Measurements from ENCODE around the gene SAAL1. TPM values are rescaled to one million over a fixed set of nuclear protein-coding genes. Genes with fewer than 3 reads are reported as not detected.

Gene SAAL1
- total RNA-seq, 2 experiments from 2014 or later = 32.2 to 52.3 TPM

- Histone ChIP-seq H3K27ac (ENCODE audit: low read depth, low read length, poor library complexity, severe bottlenecking) (no peak overlapping the region), H3K36me3 (ENCODE audit: insufficient read depth, low read length) (no peaks in the 10 kb centered on the region), H3K4me3 (ENCODE audit: low read depth, low read length, poor library complexity, severe bottlenecking) (no peak overlapping the region), H3K4me1 (ENCODE audit: insufficient read depth, low read length, poor library complexity, severe bottlenecking) (peaks cover 5% of the 10 kb centered on the region), H3K79me2 (ENCODE audit: insufficient read depth, low read depth, low read length) (no peaks in the 10 kb centered on the region), H3K4me2 (ENCODE audit: low read length) (no peak overlapping the region), H2AFZ (ENCODE audit: low read length) (no peak overlapping the region), H3K9me3 (ENCODE audit: low read length) (no peaks in the 10 kb centered on the region), H3K9me2 (ENCODE audit: insufficient read depth, low read length) (no peaks in the 10 kb centered on the region), H4K20me1 (ENCODE audit: insufficient read depth, low read length) (no peaks in the 10 kb centered on the region)
- intact Hi-C loops (cut with micrococcal nuclease; ENCODE audit: unreplicated experiment) = no loop called here
- DNase-seq (ENCODE audit: low spot score) = no peak
- ChIA-PET CTCF (ENCODE audit: unreplicated experiment) (no interaction called here), POLR2A (interaction anchor here (0.7 kb wide), 1 partner anchor 13 kb away, joined by 4 read pairs; no protein-coding TSS in a partner anchor)
- no peak for TF ChIP-seq EZH2phosphoT487 (IDR thresholded peaks at IDR 0.05; ENCODE audit: borderline replicate concordance, low read depth, low read length)
- TF ChIP-seq CTCF (conservative IDR thresholded peaks at IDR 0.05; ENCODE audit: low read length) = no peak
- BruUV-seq (replicated peaks) = no TSS peak
Observed at GRCh38 chr11:18145837-18146236, 40.0 kb upstream of the SAAL1 start.

- Histone ChIP-seq H3K4me2 (ENCODE audit: low read length) (no peak overlapping the region), H3K36me3 (ENCODE audit: insufficient read depth, low read length) (no peaks in the 10 kb centered on the region), H3K27ac (ENCODE audit: low read depth, low read length, poor library complexity, severe bottlenecking) (no peak overlapping the region), H4K20me1 (ENCODE audit: insufficient read depth, low read length) (no peaks in the 10 kb centered on the region), H2AFZ (ENCODE audit: low read length) (no peak overlapping the region), H3K79me2 (ENCODE audit: insufficient read depth, low read depth, low read length) (no peaks in the 10 kb centered on the region), H3K9me3 (ENCODE audit: low read length) (no peaks in the 10 kb centered on the region), H3K9me2 (ENCODE audit: insufficient read depth, low read length) (no peaks in the 10 kb centered on the region), H3K4me3 (ENCODE audit: low read depth, low read length, poor library complexity, severe bottlenecking) (no peak overlapping the region), H3K4me1 (ENCODE audit: insufficient read depth, low read length, poor library complexity, severe bottlenecking) (peaks cover 5% of the 10 kb centered on the region)
- POLR2A ChIA-PET = no interaction called here
- no peak for DNase-seq (ENCODE audit: low spot score)
- intact Hi-C loops (cut with micrococcal nuclease; ENCODE audit: unreplicated experiment) = no loop called here
- CTCF ChIA-PET (ENCODE audit: unreplicated experiment) = no interaction called here
- BruUV-seq (replicated peaks) = no TSS peak
- TF ChIP-seq EZH2phosphoT487 (IDR thresholded peaks at IDR 0.05; ENCODE audit: borderline replicate concordance, low read depth, low read length) (no peak), CTCF (conservative IDR thresholded peaks at IDR 0.05; ENCODE audit: low read length) (peak; percentile 60)
Observed at GRCh38 chr11:18145025-18145424, 39.1 kb upstream of the SAAL1 start.

GRCh38 chr11:18144243-18144642, 38.4 kb upstream of the SAAL1 start:
- intact Hi-C loops (cut with micrococcal nuclease; ENCODE audit: unreplicated experiment) = no loop called here
- H2AFZ ChIP-seq (ENCODE audit: low read length) = no peak overlapping the region
- CTCF ChIA-PET (ENCODE audit: unreplicated experiment) = no interaction called here

More at GRCh38 chr11:18144243-18144642, 38.4 kb upstream of the SAAL1 start:
- no peaks in the 10 kb centered on the region for H4K20me1 ChIP-seq (ENCODE audit: insufficient read depth, low read length)
- H3K4me1 ChIP-seq (ENCODE audit: insufficient read depth, low read length, poor library complexity, severe bottlenecking) = peaks cover 5% of the 10 kb centered on the region
- POLR2A ChIA-PET = no interaction called here
- H3K36me3 ChIP-seq (ENCODE audit: insufficient read depth, low read length) = no peaks in the 10 kb centered on the region
- H3K9me2 ChIP-seq (ENCODE audit: insufficient read depth, low read length) = no peaks in the 10 kb centered on the region
- H3K4me3 ChIP-seq (ENCODE audit: low read depth, low read length, poor library complexity, severe bottlenecking) = no peak overlapping the region
- no peak overlapping the region for H3K27ac ChIP-seq (ENCODE audit: low read depth, low read length, poor library complexity, severe bottlenecking)
- no peak for DNase-seq (ENCODE audit: low spot score)
- no peaks in the 10 kb centered on the region for H3K79me2 ChIP-seq (ENCODE audit: insufficient read depth, low read depth, low read length)
- no TSS peak for BruUV-seq (replicated peaks)
- H3K9me3 ChIP-seq (ENCODE audit: low read length) = no peaks in the 10 kb centered on the region
- no peak overlapping the region for H3K4me2 ChIP-seq (ENCODE audit: low read length)
- no peak for TF ChIP-seq CTCF (conservative IDR thresholded peaks at IDR 0.05; ENCODE audit: low read length)
- no peak for TF ChIP-seq EZH2phosphoT487 (IDR thresholded peaks at IDR 0.05; ENCODE audit: borderline replicate concordance, low read depth, low read length)
